HG03103 (cell line): ENCODE results near the gene CAPZA1.
A peak's percentile ranks its signal among the peaks of the same experiment; 100 is the strongest.

ENCODE experiments used
- ATAC-seq: cut with Tn5 transposase; IDR thresholded peaks from one replicate; pipeline ENCODE4 v1.9.1; 2021; ENCODE audit warnings: low read depth; ENCODE audit not compliant: unreplicated experiment

The CAPZA1 gene

GRCh38 chr1:112711670-112712069 is 92.0 kb downstream of the CAPZA1 start:
- no peak for ATAC-seq

DNA sequence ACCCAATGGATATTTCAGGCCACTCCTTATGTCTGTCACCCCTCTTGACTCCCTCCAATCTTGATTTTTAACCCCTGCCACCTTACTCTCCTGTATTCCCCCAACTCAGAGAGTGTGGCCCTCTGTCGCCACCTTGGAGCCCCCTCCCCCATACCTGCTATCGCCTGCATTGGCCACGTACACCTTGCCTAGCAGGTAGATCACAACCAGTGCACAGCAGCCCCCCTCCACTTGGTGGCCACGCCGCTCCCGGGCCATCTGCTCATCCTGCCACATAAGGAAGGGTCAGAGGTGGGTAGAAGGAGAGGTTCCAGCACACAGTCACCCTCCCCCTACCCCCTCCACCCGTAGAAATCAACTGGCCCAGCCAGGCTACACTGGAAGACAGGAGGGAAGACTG is 92.6 kb downstream of the CAPZA1 start:
- no peak for ATAC-seq

GRCh38 chr1:112712701-112713128 is 93.1 kb downstream of the CAPZA1 start:
- ATAC-seq, result no peak

DNA sequence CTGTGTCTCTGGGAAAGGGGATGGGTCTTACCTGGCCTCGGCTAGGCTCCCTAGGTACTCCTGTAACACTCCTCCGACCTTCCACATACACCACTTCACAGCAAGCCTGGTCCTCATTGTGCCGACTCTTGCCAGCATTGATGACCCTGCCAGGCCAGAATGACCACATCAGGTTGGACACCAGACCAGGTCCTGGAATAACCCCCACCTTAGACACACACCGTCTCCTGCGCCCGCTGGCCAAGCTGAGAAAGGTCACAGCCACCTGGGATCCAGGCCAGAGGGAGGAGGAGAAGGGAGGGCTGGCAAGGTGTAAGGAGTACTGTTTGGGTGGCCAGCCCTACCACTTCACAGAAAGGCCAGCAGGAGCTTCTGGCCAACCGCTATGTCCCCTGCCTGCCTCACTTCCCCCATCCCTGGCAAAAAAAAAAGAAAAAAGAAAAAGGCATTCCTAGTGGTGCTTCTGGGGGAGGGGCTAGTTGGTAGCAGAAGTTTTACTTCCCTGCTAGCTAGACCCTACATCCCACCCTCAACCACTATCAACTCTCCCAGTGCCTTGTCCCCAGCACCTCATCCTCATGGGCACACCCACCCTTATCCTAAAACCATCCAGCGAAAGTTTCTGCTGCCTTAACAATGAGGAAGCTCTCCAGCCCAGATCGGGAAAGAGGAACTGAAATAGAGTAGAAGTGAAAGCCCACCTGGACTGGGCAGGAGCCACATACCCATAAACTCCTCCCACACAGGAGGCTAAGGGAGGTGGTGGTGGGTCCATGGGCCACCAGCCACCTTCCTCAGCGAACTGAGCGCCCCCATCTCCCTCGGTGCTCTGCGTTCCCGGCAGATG is 94.1 kb downstream of the CAPZA1 start:
- ATAC-seq, result peak; percentile 28

DNA sequence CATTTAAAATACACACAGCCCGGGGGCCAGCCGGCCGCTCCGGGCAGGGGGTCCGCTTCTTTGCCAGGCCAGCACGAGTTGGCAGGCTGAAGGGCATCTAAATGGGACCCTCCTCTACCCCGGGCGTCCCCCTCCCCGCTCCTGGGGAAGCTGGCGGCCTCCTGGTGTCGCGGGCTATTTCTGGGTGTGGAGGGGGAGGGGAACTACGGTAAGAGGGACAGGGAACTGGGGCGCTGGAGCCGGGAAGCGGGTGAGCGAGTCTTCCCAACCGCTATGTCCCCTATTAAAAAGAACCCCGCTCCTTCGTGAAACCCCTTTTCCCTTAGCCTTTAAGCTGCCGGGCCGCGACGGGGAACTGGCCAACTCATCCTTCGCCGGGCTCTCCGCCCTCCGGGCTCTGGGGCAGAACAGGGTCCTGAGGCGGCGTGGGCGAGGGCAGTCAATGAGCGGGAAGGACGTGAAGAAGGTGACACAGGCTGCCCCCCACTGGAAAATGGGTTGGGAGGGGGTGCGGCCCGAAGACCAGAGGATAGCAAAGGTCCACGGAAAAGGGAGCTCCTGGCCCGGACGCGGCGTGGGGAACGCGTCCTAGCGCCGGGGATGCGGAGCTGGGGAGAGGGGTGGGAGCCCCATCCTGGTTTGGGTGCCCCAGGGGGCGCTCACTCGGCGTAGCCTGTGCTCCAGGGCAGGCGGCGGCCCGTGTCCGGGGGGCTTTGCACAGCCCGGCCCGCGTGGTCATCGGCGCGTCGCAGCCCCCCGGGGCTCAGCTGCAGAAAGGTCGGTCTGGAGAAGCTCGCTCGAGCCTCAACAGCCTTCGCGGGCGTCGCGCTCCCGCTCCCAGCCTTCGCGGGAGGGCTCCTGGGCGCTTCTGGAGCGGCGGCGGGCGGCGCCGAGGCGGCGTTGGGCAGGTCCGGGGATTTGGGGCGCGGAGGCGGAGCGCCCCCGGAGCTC is 95.0 kb downstream of the CAPZA1 start:
- no peak for ATAC-seq

GRCh38 chr1:112715264-112716053 is 95.8 kb downstream of the CAPZA1 start, which contains the start of gene PPM1J:
TSS of gene PPM1J (minus strand) at chr1:112715332. CDS start at chr1:112715301, 31 bp downstream.
- ATAC-seq, result peak; percentile 67

DNA sequence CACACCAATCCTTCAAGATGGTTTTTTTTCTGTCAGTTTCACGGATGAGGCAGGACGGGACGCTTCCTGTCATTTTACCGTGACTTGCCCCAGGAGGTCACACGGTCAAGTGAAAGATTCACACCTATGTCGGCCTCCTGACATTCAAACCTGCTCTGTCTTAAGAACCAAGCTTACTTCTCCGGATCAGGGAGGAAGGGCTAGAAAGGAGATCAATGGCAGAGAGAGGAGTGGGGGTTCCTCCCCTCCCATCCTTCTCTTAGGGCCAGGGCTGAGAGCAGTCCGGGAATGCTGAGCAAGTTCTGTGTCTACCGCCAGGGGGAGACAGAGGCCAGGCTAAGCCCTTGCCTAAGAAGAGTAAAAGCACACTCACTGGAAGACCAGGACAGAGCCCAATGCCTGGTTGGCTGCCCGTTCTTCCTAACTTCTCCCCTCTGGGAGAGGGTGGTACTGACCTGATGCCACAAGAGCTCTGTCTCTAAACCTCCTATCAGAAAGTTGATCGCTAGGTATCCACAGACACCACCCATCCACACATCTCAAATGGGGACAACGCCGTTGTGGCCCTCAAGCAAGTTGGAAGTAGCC is 96.6 kb downstream of the CAPZA1 start:
- ATAC-seq, result no peak

DNA sequence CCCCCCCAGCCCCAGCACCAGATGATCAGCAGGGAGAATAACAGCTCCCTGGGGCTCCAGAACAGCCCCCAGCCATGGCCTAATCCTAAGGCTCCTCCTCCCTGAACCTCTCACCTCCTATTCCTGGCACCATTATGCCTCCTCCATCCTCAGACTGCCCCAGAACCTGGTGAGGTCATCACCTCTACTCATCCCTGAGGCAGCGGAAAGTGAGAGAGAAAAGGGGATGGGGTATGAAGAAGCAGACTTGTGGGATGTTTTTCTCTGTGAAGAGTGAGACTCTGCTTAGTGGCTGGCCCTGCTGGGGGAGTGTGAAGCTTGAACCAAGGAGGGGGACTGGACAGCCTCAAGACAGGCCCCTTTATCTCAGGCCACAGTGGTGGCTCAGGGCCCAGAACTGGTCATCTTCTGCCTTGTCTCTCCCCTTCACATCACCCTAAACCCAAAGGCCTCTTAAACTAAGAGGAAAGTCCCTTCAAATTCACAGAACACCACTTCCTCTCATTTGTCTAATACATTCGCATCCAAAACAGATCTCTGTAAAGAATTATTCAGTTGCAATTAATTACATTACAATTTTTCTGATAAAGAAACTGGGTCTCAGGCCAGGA is 97.7 kb downstream of the CAPZA1 start:
- ATAC-seq, result no peak

DNA sequence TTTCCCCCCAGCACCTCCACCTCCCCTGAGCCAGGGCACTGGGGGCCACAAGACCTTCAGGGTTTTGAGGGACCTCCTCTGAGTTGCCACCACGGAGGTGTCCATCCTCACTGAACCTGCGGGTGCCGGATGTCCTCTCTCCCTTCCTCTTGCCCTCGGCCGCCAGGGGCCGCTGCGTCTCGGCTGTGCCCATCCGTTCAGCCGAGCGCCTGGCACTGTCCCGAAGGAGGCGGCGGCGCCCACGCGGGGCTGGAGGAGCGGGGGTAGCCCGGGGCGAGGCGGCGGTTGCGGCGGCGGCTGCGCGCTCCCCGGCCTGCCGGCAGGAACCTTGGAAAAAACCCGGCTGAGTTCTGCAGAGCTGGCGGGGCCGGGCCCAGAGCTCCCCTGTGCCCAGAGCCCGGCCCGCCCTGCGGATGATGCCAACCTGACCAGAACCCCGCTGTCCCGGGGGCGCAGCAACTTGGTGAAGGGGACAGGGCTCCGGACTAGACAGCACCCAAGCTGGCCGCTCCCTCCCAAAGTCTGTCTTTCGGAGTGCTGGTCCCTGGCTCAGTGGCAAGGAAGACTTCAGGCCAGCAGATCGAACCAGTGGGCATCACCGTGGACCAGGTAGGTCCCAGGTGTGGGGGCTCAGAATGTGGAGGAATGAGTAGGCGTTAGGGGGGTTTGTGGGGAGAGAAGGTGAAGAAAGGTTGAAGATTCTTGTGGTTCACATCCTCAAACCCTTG is 99.2 kb downstream of the CAPZA1 start:
- no peak for ATAC-seq

DNA sequence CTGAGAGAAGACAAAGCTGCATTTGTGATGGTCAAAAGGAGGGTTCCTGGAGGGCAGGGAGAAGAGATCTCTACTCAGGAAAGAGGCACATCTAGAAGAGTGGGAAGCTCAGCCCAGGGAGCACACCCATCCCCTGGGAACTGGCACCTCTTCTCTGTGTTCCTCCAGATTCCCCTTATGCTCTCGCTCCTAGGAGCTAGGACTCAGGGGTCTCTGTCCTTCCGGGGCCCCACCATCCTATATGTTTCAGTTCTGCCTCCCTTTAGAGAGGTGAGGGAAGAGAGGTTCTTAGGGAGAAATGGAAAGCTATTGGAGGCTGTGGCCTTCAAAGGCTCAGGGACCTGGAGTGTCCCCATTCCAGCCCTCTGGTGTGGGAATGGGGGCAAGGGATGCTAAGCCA is 100.1 kb downstream of the CAPZA1 start:
- no peak for ATAC-seq

- ATAC-seq, result no peak
Measured at GRCh38 chr1:112720800-112721199, 101.2 kb downstream of the CAPZA1 start.
